PC-3 (cell line): Measurements from ENCODE around the gene OOSP3. TPM values are rescaled to one million over a fixed set of nuclear protein-coding genes. Genes with fewer than 3 reads are reported as not detected.

Source experiments
- ATAC-seq: fragments of 200-7000 bp; cut with Tn5 transposase; 2 replicates; pipeline ENCODE4 v1.9.1; 2020; ENCODE audit warnings: mild to moderate bottlenecking, moderate library complexity
- BruUV-seq: library from RNA; stranded (reverse); fragments of 400-500 nt; replicated peaks from 2 replicates; lab custom pipeline; 2021; lab: Mats Ljungman, UMichigan
- CTCF ChIA-PET: fragments of 300-600 bp; sonication (Branson Sonifier 250); formaldehyde crosslinking; loops from one replicate; lab custom pipeline; 2022; ENCODE audit warnings: antibody characterized with exemption; lab: Charles Lee
- POLR2A ChIA-PET: fragments of 300-600 bp; sonication (Branson Sonifier 250); formaldehyde crosslinking; loops from one replicate; lab custom pipeline; 2022; ENCODE audit warnings: antibody characterized with exemption; ENCODE audit not compliant: unreplicated experiment; lab: Charles Lee
- DNase-seq: peaks from one replicate; pipeline ENCODE4 v3.0.0-alpha.2; 2015
- H2AFZ ChIP-seq: fragments of 300-600 bp; sonication (generic); 2 replicates; pipeline ENCODE4 v1.6.0; 2016; ENCODE audit warnings: antibody characterized with exemption, low read length
- H3F3A ChIP-seq: fragments of 300-600 bp; sonication (generic); one replicate; pipeline ENCODE4 v1.6.0; 2017; ENCODE audit warnings: antibody characterized with exemption, low read length, control low read depth, mild to moderate bottlenecking; ENCODE audit not compliant: unreplicated experiment
- H3K27ac ChIP-seq: fragments of 300-600 bp; sonication (generic); 2 replicates; pipeline ENCODE4 v1.5.1; 2016; ENCODE audit warnings: mild to moderate bottlenecking, low read length
- H3K27me3 ChIP-seq: fragments of 300-600 bp; sonication (generic); 2 replicates; pipeline ENCODE4 v1.6.1; 2016; ENCODE audit warnings: low read length, mixed read lengths
- H3K36me3 ChIP-seq: fragments of 300-600 bp; sonication (generic); 2 replicates; pipeline ENCODE4 v1.6.1; 2016; ENCODE audit warnings: low read depth, mixed run types, low read length, mixed read lengths
- H3K4me1 ChIP-seq: fragments of 300-600 bp; sonication (generic); 2 replicates; pipeline ENCODE4 v1.5.1; 2016; ENCODE audit warnings: low read length; ENCODE audit not compliant: insufficient read depth
- H3K4me2 ChIP-seq: fragments of 300-600 bp; sonication (generic); 2 replicates; pipeline ENCODE4 v1.6.0; 2016; ENCODE audit warnings: low read length
- H3K4me3 ChIP-seq: fragments of 300-600 bp; sonication (generic); 2 replicates; pipeline ENCODE4 v1.5.1; 2016; ENCODE audit warnings: mild to moderate bottlenecking, low read length, mixed read lengths
- H3K79me2 ChIP-seq: fragments of 300-600 bp; sonication (generic); 2 replicates; pipeline ENCODE4 v1.6.1; 2017; ENCODE audit warnings: low read length, mixed read lengths
- H3K9ac ChIP-seq: fragments of 300-600 bp; sonication (generic); 2 replicates; pipeline ENCODE4 v1.6.0; 2016; ENCODE audit warnings: mild to moderate bottlenecking, low read length
- H3K9me2 ChIP-seq: fragments of 300-600 bp; sonication (generic); replicated peaks from 2 replicates; pipeline ENCODE4 v1.6.1; 2016; ENCODE audit warnings: mixed run types, low read length, mixed read lengths
- H3K9me3 ChIP-seq: fragments of 300-600 bp; sonication (generic); 2 replicates; pipeline ENCODE4 v1.6.1; 2016; ENCODE audit warnings: low read length, mixed read lengths
- H4K20me1 ChIP-seq: fragments of 300-600 bp; sonication (generic); 2 replicates; pipeline ENCODE4 v1.6.1; 2016; ENCODE audit warnings: low read length, mixed read lengths
- CTCF ChIP-seq: fragments of 300-600 bp; sonication (generic); conservative IDR thresholded peaks from 2 replicates; pipeline ENCODE4 v1.5.1; 2017; ENCODE audit warnings: antibody characterized with exemption, low read depth, mild to moderate bottlenecking, low read length
- EZH2 ChIP-seq: fragments of 300-600 bp; sonication (generic); IDR thresholded peaks from one replicate; pipeline ENCODE4 v1.6.1; 2017; ENCODE audit warnings: antibody characterized with exemption, mild to moderate bottlenecking, low read length; ENCODE audit not compliant: unreplicated experiment
- EZH2phosphoT487 ChIP-seq: fragments of 300-600 bp; sonication (generic); IDR thresholded peaks from 2 replicates; pipeline ENCODE4 v1.6.1; 2018; ENCODE audit warnings: mild to moderate bottlenecking, antibody characterized with exemption, low read length, borderline replicate concordance
- intact Hi-C: fragments of 100-400 bp; cut with micrococcal nuclease; formaldehyde crosslinking; loops from 2 replicates; pipeline ENCODE4 v1.9.0; 2023
- total RNA-seq: library from RNA; depleted of rRNA; stranded (reverse); fragments of >200 nt; gene quantifications from 2 replicates; pipeline ENCODE4 v1.2.3, GENCODE V29; 2014

OOSP3 gene
- total RNA-seq, 1 experiment from 2014 or later, result not detected

- Histone ChIP-seq H3K4me1 (no peaks in the 10 kb centered on the region), H3K4me3 (no peak overlapping the region), H3K4me2 (no peak overlapping the region), H2AFZ (no peak overlapping the region), H3F3A (no peaks in the 10 kb centered on the region), H4K20me1 (no peaks in the 10 kb centered on the region), H3K9me3 (no peaks in the 10 kb centered on the region), H3K27ac (no peak overlapping the region), H3K79me2 (no peaks in the 10 kb centered on the region), H3K27me3 (no peaks in the 10 kb centered on the region), H3K36me3 (no peaks in the 10 kb centered on the region), H3K9me2 (no peaks in the 10 kb centered on the region), H3K9ac (no peak overlapping the region)
- DNase-seq, result no peak
- TF ChIP-seq EZH2 (no peak), CTCF (no peak), EZH2phosphoT487 (no peak)
- no peak for ATAC-seq
- no TSS peak for BruUV-seq
- POLR2A ChIA-PET, result no interaction called here
- CTCF ChIA-PET, result no interaction called here
- intact Hi-C loops, result no loop called here
Observed at GRCh38 chr11:59939482-59939881, 60.9 kb downstream of the OOSP3 start.

GRCh38 chr11:59941091-59941490 is 62.5 kb downstream of the OOSP3 start:
- Histone ChIP-seq H3K9me2 (no peaks in the 10 kb centered on the region), H2AFZ (no peak overlapping the region), H3K79me2 (no peaks in the 10 kb centered on the region), H3K27ac (no peak overlapping the region), H3K4me1 (no peaks in the 10 kb centered on the region), H3K4me2 (no peak overlapping the region), H3F3A (no peaks in the 10 kb centered on the region), H3K27me3 (no peaks in the 10 kb centered on the region), H3K4me3 (no peak overlapping the region), H3K36me3 (no peaks in the 10 kb centered on the region), H4K20me1 (no peaks in the 10 kb centered on the region), H3K9me3 (no peaks in the 10 kb centered on the region), H3K9ac (no peak overlapping the region)
- no peak for ATAC-seq
- DNase-seq, result no peak
- CTCF ChIA-PET, result no interaction called here
- POLR2A ChIA-PET, result no interaction called here
- BruUV-seq, result no TSS peak
- intact Hi-C loops, result no loop called here
- TF ChIP-seq EZH2phosphoT487, result no peak
- no peak for TF ChIP-seq CTCF
- no peak for TF ChIP-seq EZH2

- no peaks in the 10 kb centered on the region for H3K9me3 ChIP-seq
- no peaks in the 10 kb centered on the region for H4K20me1 ChIP-seq
- CTCF ChIA-PET, result no interaction called here
- H2AFZ ChIP-seq, result no peak overlapping the region
- no peaks in the 10 kb centered on the region for H3K27me3 ChIP-seq
- TF ChIP-seq EZH2 (no peak), EZH2phosphoT487 (no peak), CTCF (no peak)
- POLR2A ChIA-PET, result no interaction called here
- no TSS peak for BruUV-seq
- H3K4me3 ChIP-seq, result no peak overlapping the region
- H3K27ac ChIP-seq, result no peak overlapping the region
- no peak for ATAC-seq
- H3K9ac ChIP-seq, result no peak overlapping the region
- intact Hi-C loops, result no loop called here
- no peaks in the 10 kb centered on the region for H3K36me3 ChIP-seq
- no peaks in the 10 kb centered on the region for H3F3A ChIP-seq
- no peak overlapping the region for H3K4me2 ChIP-seq
- H3K4me1 ChIP-seq, result no peaks in the 10 kb centered on the region
- H3K9me2 ChIP-seq, result no peaks in the 10 kb centered on the region
- DNase-seq, result peak; percentile 4
- H3K79me2 ChIP-seq, result no peaks in the 10 kb centered on the region
Observed at GRCh38 chr11:59943997-59944714, 65.6 kb downstream of the OOSP3 start.
